C4-2B (cell line): ENCODE measurements around the gene MFSD2A.

Experiments
- H3K27ac ChIP-seq: fragments of 450-650 bp; 2 replicates; pipeline ENCODE4 v1.5.1; 2017
- ZFX ChIP-seq: fragments of 450-650 bp; IDR thresholded peaks from 2 replicates; pipeline ENCODE4 v1.6.1; 2017
- TF ChIP-seq, protein P1 (sequence below): fragments of 450-650 bp; conservative IDR thresholded peaks from 2 replicates; pipeline ENCODE4 v1.5.1; 2017; ENCODE audit warnings: mild to moderate bottlenecking

The MFSD2A gene

DNA sequence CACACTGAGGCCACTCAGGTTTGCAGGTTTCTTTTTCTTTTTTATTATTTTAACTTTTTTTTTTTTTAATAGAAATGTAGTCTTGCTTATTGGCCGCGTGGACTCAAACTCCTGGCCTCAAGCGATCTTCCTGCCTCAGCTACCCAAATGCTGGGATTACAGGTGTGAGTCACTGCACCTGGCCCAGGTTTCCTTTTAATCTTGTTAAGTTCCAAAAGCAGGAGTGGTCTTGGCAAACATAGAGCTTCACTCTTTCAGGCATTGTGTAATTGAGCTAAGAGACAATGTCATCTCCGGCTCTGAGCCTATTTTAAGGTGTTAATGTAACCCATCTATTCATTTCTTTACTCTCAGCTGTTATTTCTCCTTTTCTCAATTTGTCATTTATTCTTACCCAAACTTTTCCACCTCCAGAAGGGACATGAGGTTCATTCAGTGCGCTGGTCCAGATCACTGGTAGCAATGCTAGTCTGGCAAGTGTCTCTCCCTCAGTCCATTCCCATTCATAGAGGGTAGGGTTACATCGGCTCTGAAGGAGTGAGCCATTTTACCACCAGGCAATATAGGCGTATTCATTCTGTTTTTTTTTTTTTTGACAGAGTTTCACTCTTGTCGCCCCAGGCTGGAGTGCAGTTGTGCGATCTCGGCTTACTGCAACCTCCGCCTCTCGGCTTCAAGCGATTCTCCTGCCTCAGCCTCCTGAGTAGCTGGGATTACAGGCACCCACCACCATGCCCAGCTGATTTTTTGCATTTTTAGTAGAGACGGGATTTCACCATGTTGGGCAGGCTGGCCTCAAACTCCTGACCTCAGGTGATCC is 11.3 kb upstream of the MFSD2A start:
- TF ChIP-seq, protein P1, sequence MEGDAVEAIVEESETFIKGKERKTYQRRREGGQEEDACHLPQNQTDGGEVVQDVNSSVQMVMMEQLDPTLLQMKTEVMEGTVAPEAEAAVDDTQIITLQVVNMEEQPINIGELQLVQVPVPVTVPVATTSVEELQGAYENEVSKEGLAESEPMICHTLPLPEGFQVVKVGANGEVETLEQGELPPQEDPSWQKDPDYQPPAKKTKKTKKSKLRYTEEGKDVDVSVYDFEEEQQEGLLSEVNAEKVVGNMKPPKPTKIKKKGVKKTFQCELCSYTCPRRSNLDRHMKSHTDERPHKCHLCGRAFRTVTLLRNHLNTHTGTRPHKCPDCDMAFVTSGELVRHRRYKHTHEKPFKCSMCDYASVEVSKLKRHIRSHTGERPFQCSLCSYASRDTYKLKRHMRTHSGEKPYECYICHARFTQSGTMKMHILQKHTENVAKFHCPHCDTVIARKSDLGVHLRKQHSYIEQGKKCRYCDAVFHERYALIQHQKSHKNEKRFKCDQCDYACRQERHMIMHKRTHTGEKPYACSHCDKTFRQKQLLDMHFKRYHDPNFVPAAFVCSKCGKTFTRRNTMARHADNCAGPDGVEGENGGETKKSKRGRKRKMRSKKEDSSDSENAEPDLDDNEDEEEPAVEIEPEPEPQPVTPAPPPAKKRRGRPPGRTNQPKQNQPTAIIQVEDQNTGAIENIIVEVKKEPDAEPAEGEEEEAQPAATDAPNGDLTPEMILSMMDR = no peak
- no peak for TF ChIP-seq ZFX
- no peak overlapping the region for H3K27ac ChIP-seq

DNA sequence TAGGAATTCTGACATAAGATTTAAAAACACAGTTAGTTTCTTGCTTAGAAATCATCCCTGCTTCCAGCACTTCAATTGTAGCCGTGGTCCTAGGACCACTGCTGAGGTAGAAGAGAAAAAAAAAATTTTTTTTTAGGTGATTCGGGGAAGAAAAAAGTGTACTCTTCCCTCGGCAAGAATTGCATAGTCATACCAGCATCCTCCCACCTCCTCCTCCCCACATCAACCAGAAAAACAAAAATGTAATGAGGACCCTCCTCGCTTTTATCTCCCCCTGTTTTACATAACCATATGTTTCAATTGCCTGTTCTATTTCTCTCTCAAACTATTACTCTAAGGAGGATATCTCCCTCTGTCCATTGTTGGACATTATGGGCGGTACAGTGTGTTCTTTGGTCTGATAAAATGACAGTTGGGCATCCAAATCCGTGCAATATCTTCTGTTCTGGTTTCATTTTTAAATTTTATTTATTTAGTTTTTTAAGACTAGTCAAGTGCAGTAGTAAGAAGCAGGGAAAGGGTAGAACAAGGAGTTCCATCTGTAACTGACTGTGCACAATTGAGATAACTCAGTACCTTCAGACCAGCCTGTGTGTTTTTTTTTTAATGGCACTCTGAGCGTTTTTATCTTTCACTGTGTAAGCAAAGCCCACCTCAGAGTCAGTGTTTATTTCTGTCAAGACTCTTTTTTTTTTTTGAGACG is 10.4 kb upstream of the MFSD2A start:
- no peak overlapping the region for H3K27ac ChIP-seq
- TF ChIP-seq, protein P1 = no peak
- no peak for TF ChIP-seq ZFX

- no peak overlapping the region for H3K27ac ChIP-seq
- TF ChIP-seq, protein P1 = no peak
- TF ChIP-seq ZFX = no peak
Measured at GRCh38 chr1:39946216-39946615, 8.7 kb upstream of the MFSD2A start.

DNA sequence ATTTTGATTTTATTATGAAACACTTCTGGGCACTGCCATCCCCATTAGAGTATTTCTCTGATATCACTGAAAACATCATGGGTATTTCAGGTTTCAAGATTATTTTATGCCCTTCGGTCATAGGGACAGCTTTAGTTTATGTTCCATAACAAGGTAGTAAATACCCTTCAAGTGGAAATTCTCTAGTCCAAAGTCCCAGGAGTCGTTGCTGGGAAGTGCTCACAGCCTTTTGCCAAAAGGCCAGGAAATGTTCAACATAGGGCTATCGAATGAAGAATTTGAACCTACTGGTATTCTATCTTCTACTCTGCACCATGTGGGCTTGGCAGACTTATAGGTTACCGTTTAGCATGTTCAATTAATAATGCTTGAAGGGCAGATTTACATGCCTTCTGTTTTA is 7.7 kb upstream of the MFSD2A start:
- H3K27ac ChIP-seq = no peak overlapping the region

GRCh38 chr1:39949891-39950290 is 5.1 kb upstream of the MFSD2A start:
- no peak for TF ChIP-seq ZFX
- TF ChIP-seq, protein P1 = no peak

More for the DNA sequence above, 7.7 kb upstream of the MFSD2A start:
- TF ChIP-seq, protein P1 = no peak
- TF ChIP-seq ZFX = no peak

DNA sequence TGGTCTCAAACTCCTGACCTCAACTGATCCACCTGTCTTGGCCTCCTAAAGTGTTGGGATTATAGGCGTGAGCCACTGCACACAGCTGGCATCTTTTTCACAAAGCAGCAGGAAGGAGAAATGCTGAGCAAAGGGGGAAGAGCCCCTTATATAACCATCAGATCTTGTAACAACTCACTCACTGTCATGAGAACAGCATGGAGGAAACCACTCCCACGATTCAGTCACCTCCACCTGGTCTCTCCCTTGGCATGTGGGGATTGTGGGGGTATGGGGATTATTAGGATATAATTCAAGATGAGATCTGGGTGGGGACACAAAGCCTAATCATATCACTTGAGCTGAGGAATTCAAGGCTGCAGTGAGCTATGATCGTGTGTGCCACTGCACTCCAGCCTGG is 3.0 kb upstream of the MFSD2A start:
- no peak overlapping the region for H3K27ac ChIP-seq
- no peak for TF ChIP-seq ZFX
- TF ChIP-seq, protein P1 = no peak

More at GRCh38 chr1:39949891-39950290, 5.1 kb upstream of the MFSD2A start:
- no peak overlapping the region for H3K27ac ChIP-seq
